Activated CD4-positive, CD25-positive, alpha-beta regulatory T cell (primary cell): Measurements from ENCODE around the gene TFDP1.

ENCODE experiments used
- DNase-seq, 4 experiments: peaks; one replicate each; lab custom pipeline; 2025; lab: John Stamatoyannopoulos, UW

TFDP1 gene

DNA sequence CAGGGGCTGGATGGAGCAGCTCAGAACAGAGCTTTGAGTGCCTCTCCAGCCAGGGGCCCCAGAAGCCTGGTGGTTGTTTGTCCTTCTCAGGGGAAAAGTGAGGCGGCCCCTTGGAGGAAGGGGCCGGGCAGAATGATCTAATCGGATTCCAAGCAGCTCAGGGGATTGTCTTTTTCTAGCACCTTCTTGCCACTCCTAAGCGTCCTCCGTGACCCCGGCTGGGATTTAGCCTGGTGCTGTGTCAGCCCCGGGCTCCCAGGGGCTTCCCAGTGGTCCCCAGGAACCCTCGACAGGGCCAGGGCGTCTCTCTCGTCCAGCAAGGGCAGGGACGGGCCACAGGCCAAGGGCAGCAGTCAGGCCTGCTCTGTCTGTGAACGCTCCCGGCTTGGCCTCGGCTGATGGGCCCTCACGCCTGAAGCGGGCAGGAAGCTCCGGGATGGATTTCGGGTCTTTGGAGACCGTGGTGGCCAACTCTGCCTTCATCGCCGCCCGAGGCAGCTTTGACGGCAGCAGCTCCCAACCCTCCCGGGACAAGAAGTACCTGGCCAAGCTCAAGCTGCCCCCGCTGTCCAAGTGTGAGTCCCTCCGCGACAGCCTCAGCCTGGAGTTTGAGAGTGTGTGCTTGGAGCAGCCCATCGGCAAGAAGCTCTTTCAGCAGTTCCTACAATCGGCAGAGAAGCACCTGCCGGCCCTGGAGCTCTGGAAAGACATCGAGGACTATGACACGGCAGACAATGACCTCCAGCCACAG is 82.6 kb downstream of the TFDP1 start, which contains the start of gene GRK1:
Gene GRK1 (plus strand): TSS at position 269 of the 751 bp plus-strand sequence. CDS start 168 bp downstream, at position 437.
- no peak for DNase-seq

DNA sequence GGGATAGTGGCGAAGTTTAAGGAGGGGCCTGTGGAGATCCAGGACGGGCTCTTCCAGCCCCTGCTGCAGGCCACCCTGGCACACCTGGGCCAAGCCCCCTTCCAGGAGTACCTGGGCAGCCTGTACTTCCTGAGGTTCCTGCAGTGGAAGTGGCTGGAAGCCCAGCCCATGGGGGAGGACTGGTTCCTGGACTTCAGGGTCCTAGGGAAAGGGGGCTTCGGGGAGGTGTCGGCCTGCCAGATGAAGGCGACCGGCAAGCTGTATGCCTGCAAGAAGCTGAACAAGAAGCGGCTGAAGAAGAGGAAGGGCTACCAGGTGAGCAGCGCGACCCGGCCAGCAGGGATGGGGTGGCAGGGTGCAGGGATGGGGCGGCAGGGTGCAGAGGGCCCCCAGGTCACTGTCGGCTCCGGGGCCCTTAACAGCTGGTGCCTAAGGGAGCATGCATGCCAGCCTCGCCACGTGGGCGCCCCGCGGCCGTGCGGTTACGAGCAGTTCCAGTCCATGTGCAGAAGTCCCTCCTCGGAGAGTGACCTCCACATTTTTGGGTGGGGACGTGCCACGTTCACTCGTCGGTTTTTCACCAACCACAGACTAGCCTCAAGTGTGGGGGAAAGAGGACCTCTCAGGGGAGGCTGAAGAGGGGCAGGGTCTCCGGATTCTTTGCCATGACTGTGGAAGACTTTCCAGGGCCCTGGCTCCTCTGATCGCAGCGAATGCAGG is 83.4 kb downstream of the TFDP1 start:
- DNase-seq = no peak

DNA sequence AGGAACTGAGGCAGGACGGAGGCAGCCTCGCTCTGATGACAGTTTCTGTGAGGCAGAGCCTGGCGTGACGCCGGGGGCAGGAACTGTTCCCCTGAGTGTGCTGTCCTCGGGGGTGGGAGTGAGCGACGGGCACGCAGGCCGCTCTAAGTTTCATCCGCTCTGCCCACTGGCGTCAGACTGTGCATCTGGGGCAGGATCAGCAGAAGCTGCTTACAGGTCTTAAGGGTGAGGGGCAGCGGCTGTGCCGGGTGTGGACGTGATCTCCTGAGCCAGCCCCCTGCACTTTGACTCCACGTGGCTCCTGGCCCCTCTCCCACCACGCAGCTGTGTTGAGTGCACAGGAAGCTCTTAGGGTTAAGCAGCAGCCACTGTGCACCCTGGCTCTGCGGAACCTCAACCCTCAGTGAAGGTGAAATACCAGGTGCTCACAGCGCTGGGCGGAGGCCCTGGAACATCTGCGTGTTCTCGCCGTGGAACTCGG is 84.0 kb downstream of the TFDP1 start:
- DNase-seq = no peak

DNA sequence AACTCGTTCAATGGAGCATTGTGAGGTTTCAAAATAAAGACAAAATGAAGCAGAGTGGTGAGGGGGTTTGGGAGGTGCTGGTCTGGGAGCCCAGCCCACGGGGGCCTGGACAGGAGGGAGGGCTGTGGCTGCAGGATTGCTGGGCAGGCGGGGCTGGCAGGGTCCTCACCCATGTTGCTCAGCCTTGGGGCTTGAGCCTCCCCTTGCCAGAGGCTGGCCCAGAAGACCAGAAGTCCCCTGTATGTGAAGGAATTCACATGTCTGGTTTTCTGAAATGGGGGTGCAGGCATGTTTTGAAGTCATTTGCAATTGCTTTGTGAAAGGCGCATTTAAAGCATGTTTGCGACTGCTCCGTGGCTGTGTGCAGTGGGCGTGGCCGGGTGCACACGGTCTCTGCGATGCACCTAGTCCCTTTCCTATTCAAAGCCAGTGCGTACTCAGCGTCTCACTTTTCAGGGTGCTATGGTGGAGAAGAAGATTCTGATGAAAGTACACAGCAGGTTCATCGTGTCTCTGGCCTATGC is 84.7 kb downstream of the TFDP1 start:
- DNase-seq = no peak

DNA sequence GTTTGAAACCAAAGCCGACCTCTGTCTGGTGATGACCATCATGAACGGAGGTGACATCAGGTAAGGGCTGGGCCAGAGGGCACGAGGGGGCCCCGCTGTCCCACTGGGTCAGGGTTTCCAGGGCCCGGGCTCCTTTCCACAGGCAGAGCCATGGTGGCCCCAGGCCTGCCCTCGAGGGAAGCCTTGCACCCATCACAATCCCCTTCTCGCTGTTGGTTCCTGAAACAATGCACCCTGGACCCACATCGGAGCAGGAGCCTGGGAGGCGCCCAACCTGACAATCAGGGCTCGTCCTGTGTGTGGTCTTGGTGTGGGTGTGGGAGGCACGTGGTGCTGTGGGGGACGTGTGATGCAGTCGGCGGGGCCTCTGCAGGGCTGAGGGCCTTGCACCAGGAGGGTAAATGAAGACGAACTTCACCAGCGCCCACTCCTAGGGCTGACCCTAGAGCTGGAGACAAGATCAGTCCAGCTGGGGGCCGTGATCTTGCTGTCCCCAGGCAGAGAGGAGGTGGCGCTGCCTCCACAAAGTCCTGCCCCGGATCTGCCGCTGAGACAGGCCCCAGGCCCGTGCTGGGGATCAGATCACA is 85.3 kb downstream of the TFDP1 start:
- no peak for DNase-seq

DNA sequence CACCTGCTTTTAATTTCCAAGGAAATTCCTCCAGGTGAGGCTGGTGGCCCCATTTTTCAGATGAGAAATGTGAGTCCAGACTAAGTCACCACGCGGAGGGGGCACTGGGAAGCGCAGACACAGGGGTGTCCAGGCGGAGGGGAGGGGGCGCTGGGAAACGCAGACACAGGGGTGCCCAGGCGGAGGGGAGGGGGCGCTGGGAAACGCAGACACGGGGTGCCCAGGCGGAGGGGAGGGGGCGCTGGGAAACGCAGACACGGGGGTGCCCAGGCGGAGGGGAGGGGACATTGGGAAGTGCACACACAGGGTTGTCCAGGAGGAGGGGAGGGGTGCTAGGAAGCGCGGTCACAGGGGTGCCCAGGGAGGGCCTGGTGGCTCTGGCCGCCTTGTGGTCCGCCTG is 86.0 kb downstream of the TFDP1 start:
- DNase-seq = no peak

DNA sequence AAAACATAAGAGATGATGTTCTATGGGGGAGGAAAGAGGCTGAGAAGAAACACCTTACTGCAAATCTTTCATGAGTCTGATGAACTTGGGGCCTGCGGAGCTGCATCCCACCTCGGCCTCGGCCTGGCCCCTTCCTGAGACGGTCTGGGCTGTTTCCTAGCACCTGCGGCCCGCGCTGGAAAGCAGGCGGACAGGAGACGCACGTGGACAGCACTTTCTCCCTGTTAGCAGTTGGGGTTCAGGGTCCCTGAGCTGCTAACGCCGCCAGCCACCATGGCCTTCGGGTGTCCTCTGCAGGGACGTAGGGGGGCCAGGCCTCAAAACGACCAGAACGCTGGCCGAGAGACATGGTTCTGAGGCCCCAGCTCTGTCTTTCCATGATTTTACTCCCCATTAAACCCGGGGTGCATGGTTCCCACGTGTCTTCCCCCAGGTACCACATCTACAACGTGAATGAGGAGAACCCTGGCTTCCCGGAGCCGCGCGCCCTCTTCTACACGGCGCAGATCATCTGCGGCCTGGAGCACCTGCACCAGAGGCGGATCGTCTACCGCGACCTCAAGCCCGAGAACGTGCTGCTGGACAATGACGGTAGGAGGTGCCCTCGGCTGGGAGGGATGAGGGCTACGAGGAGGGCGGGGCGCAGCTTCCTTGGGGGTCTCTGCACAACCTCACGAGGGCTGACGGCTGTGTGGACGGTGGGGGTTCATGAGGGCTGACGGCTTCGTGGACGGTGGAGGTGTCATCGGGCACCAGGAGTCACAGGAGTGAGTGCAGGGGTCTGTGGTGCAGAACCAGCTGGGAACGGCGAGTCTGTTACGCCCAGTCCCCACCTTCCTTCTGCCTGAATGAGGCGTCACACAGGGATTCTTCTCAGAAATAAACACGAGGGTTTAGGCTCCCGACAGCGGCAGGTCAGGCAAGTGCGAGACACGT is 86.8 kb downstream of the TFDP1 start:
- DNase-seq = no peak

DNA sequence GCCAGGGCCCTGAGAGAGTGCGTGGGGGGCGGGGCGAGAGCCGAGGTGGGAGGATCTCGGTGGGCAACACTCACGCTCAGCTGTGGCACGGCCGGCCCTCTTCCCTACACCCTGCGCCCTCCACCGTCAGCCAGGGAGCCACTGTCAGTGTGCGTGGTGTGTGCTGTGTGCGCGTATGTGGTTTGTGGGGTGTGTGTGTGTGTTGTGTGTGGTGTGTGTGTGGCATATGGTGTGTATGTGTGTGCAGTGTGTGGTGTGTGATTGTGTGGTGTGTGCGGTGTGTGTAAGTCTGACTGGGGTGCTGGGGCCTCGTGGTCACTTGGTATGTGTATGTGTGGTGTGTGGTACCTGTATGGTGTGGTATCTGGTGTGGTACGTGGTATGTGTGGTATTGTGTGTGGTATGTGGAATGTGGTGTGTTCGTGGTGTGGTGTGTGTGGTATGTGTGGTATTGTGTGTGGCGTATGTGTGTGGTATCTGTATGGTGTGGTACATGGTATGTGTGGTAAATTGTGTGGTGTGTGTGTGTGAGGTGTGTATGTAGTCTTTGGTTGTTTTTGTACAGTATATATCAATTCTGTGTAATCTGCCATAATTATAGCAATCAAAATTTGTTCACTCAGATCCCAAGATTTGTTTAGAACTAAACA is 87.6 kb downstream of the TFDP1 start:
- no peak for DNase-seq
